H9 (cell line): Measurements from ENCODE around the gene KANSL1. TPM values are rescaled to one million over a fixed set of nuclear protein-coding genes. Genes with fewer than 3 reads are reported as not detected.

ENCODE experiments used
- DNase-seq: peaks from one replicate; pipeline ENCODE4 v3.0.0-alpha.2; 2017
- H2AFZ ChIP-seq: one replicate; pipeline ENCODE4 v1.6.1; 2013; ENCODE audit warnings: mild to moderate bottlenecking, low read length, control low read depth, moderate library complexity
- H2AK5ac ChIP-seq: 2 replicates; pipeline ENCODE4 v1.6.1; 2013; ENCODE audit warnings: low read length, control low read depth, mixed read lengths; ENCODE audit not compliant: insufficient read length
- H2BK120ac ChIP-seq: one replicate; pipeline ENCODE4 v1.6.1; 2013; ENCODE audit warnings: low read depth, mild to moderate bottlenecking, low read length, control low read depth, inconsistent platforms; ENCODE audit not compliant: poor library complexity, severe bottlenecking
- H2BK12ac ChIP-seq: 2 replicates; pipeline ENCODE4 v1.6.1; 2013; ENCODE audit warnings: low read length, control low read depth, mixed read lengths, low read depth; ENCODE audit not compliant: insufficient read length
- H2BK15ac ChIP-seq: 2 replicates; pipeline ENCODE4 v1.6.1; 2013; ENCODE audit warnings: low read depth, low read length, control low read depth
- H2BK20ac ChIP-seq: one replicate; pipeline ENCODE4 v1.6.1; 2013; ENCODE audit warnings: low read depth, mild to moderate bottlenecking, low read length, control low read depth, inconsistent platforms; ENCODE audit not compliant: poor library complexity, severe bottlenecking
- H2BK5ac ChIP-seq: 2 replicates; pipeline ENCODE4 v1.6.1; 2013; ENCODE audit warnings: low read length, control low read depth, mixed read lengths; ENCODE audit not compliant: insufficient read length
- H3K14ac ChIP-seq: 2 replicates; pipeline ENCODE4 v1.6.1; 2013; ENCODE audit warnings: low read length, control low read depth; ENCODE audit not compliant: insufficient read depth
- H3K18ac ChIP-seq: 2 replicates; pipeline ENCODE4 v1.6.1; 2013; ENCODE audit warnings: low read depth, mild to moderate bottlenecking, mixed read lengths, low read length, control low read depth; ENCODE audit not compliant: insufficient read length
- H3K23ac ChIP-seq: 2 replicates; pipeline ENCODE4 v1.6.1; 2013; ENCODE audit warnings: low read length, control low read depth, mixed read lengths, low read depth; ENCODE audit not compliant: insufficient read length
- H3K23me2 ChIP-seq: 2 replicates; pipeline ENCODE4 v1.6.1; 2013; ENCODE audit warnings: low read depth, mild to moderate bottlenecking, mixed read lengths, low read length, control low read depth; ENCODE audit not compliant: insufficient read length, poor library complexity, severe bottlenecking
- H3K27ac ChIP-seq: 2 replicates; pipeline ENCODE4 v1.5.1; 2013; ENCODE audit warnings: low read length, control low read depth, mixed read lengths, low read depth; ENCODE audit not compliant: insufficient read length
- H3K27me3 ChIP-seq: 2 replicates; pipeline ENCODE4 v1.6.1; 2013; ENCODE audit warnings: low read length, control low read depth, inconsistent platforms; ENCODE audit not compliant: insufficient read depth
- H3K4ac ChIP-seq: 2 replicates; pipeline ENCODE4 v1.6.1; 2013; ENCODE audit warnings: low read depth, mild to moderate bottlenecking, control low read depth, inconsistent platforms, low read length, moderate library complexity
- H3K4me1 ChIP-seq: 2 replicates; pipeline ENCODE4 v1.6.1; 2013; ENCODE audit warnings: low read length, control low read depth, inconsistent platforms; ENCODE audit not compliant: insufficient read depth
- H3K4me2 ChIP-seq: 2 replicates; pipeline ENCODE4 v1.6.1; 2013; ENCODE audit warnings: low read length, control low read depth, mixed read lengths; ENCODE audit not compliant: insufficient read length, insufficient read depth
- H3K56ac ChIP-seq: 2 replicates; pipeline ENCODE4 v1.6.1; 2013; ENCODE audit warnings: low read depth, mild to moderate bottlenecking, mixed read lengths, low read length, control low read depth; ENCODE audit not compliant: insufficient read length
- H3K79me1 ChIP-seq: 2 replicates; pipeline ENCODE4 v1.6.1; 2013; ENCODE audit warnings: low read depth, mild to moderate bottlenecking, moderate library complexity, low read length, control low read depth, inconsistent platforms; ENCODE audit not compliant: insufficient read depth, poor library complexity, severe bottlenecking
- H3K79me2 ChIP-seq: 2 replicates; pipeline ENCODE4 v1.6.1; 2013; ENCODE audit warnings: low read length, control low read depth, inconsistent platforms; ENCODE audit not compliant: insufficient read depth
- H3K9ac ChIP-seq: 2 replicates; pipeline ENCODE4 v1.6.1; 2013; ENCODE audit warnings: low read length, control low read depth, mixed read lengths; ENCODE audit not compliant: insufficient read length; ENCODE audit errors: extremely low read depth
- H3K9me3 ChIP-seq: one replicate; pipeline ENCODE4 v1.6.1; 2013; ENCODE audit warnings: low read depth, low read length, inconsistent platforms; ENCODE audit not compliant: control insufficient read depth
- H3T11ph ChIP-seq: one replicate; pipeline ENCODE4 v1.6.1; 2013; ENCODE audit warnings: mild to moderate bottlenecking, low read length, control low read depth, inconsistent platforms
- H4K20me1 ChIP-seq: one replicate; pipeline ENCODE4 v1.6.1; 2013; ENCODE audit not compliant: control insufficient read depth, insufficient read length, insufficient read depth
- H4K5ac ChIP-seq: 2 replicates; pipeline ENCODE4 v1.6.1; 2013; ENCODE audit warnings: low read depth, mild to moderate bottlenecking, mixed read lengths, low read length, control low read depth; ENCODE audit not compliant: insufficient read length
- H4K8ac ChIP-seq: replicated peaks from 2 replicates; pipeline ENCODE4 v1.6.1; 2013; ENCODE audit warnings: low read length, control low read depth, mixed read lengths, low read depth; ENCODE audit not compliant: insufficient read length
- H4K91ac ChIP-seq: 2 replicates; pipeline ENCODE4 v1.6.1; 2013; ENCODE audit warnings: low read depth, mild to moderate bottlenecking, moderate library complexity, mixed read lengths, low read length, control low read depth; ENCODE audit not compliant: insufficient read length
- H3K27ac Mint-ChIP-seq, 3 experiments: 2 replicates in 2 of 3; 3 replicates in 1 of 3; pipeline ENCODE4 v1.8.0; 2020 to 2021; ENCODE audit warnings: mixed read lengths in 3 of 3, mild to moderate bottlenecking in 1 of 3, moderate library complexity in 1 of 3
- H3K27me3 Mint-ChIP-seq: 2 replicates; pipeline ENCODE4 v1.8.0; 2021; ENCODE audit warnings: low read depth, mild to moderate bottlenecking, moderate library complexity, mixed read lengths
- H3K36me3 Mint-ChIP-seq, 3 experiments: 2 replicates in 2 of 3; 3 replicates in 1 of 3; pipeline ENCODE4 v1.8.0; 2020 to 2021; ENCODE audit warnings: low read depth in 3 of 3, mixed read lengths in 3 of 3; ENCODE audit not compliant: insufficient read depth in 1 of 3
- H3K4me1 Mint-ChIP-seq, 2 experiments: 2 replicates each; pipeline ENCODE4 v1.8.0; 2020; ENCODE audit warnings: mixed read lengths in 2 of 2
- H3K4me3 Mint-ChIP-seq, 2 experiments: 2 replicates in 1 of 2; 3 replicates in 1 of 2; pipeline ENCODE4 v1.8.0; 2020 to 2021; ENCODE audit warnings: mild to moderate bottlenecking in 2 of 2, mixed read lengths in 2 of 2, moderate library complexity in 1 of 2
- H3K9me3 Mint-ChIP-seq, 2 experiments: 2 replicates in 1 of 2; 3 replicates in 1 of 2; pipeline ENCODE4 v1.8.0; 2020; ENCODE audit warnings: mild to moderate bottlenecking in 2 of 2, mixed read lengths in 2 of 2, moderate library complexity in 1 of 2
- total RNA-seq: library from RNA; stranded (reverse); gene quantifications from 2 replicates; pipeline ENCODE4 v1.2.1, GENCODE V29; 2021
- TF ChIP-seq, protein P1 (sequence below): fragments of 200-600 bp; sonication (generic); conservative IDR thresholded peaks from 3 replicates; pipeline ENCODE4 v1.8.0; 2021; ENCODE audit warnings: antibody characterized with exemption, mild to moderate bottlenecking

Gene KANSL1
- total RNA-seq, 1 experiment from 2014 or later, result 114 TPM

GRCh38 chr17:46092991-46093390, 100.2 kb downstream of the KANSL1 start:
- Histone ChIP-seq H4K91ac (no peak overlapping the region), H3K4me2 (no peak overlapping the region), H4K5ac (no peak overlapping the region), H3K9ac (no peak overlapping the region), H3K23ac (no peak overlapping the region), H3K9me3 (no peaks in the 10 kb centered on the region), H3K18ac (no peak overlapping the region), H3K23me2 (no peaks in the 10 kb centered on the region), H3K56ac (no peak overlapping the region), H2BK20ac (no peak overlapping the region), H2BK12ac (no peak overlapping the region), H4K20me1 (no peaks in the 10 kb centered on the region), H2BK5ac (no peak overlapping the region), H2BK120ac (no peak overlapping the region), H3K27ac (no peak overlapping the region), H2BK15ac (no peak overlapping the region), H3K79me2 (peaks cover 16% of the 10 kb centered on the region; the same call in 1 of the 2 replicates), H3K79me1 (peaks cover 8% of the 10 kb centered on the region), H3K4me1 (no peaks in the 10 kb centered on the region), H3K14ac (no peak overlapping the region), H3T11ph (no peak overlapping the region), H2AFZ (no peak overlapping the region), H3K27me3 (no peaks in the 10 kb centered on the region), H2AK5ac (no peak overlapping the region), H4K8ac (no peak overlapping the region), H3K4ac (no peak overlapping the region)
- Mint-ChIP-seq H3K27ac (no peak overlapping the region), H3K27me3 (no peaks in the 10 kb centered on the region), H3K36me3 (peaks cover 11 to 34% (median 25%) of the 10 kb centered on the region in 3 experiments), H3K4me1 (peaks cover 0 to under 1% of the 10 kb centered on the region in 2 experiments; a peak in 2 of 4 replicates), H3K9me3 (no peaks in the 10 kb centered on the region), H3K4me3 (no peak overlapping the region)
- DNase-seq, result no peak
- TF ChIP-seq, protein P1, sequence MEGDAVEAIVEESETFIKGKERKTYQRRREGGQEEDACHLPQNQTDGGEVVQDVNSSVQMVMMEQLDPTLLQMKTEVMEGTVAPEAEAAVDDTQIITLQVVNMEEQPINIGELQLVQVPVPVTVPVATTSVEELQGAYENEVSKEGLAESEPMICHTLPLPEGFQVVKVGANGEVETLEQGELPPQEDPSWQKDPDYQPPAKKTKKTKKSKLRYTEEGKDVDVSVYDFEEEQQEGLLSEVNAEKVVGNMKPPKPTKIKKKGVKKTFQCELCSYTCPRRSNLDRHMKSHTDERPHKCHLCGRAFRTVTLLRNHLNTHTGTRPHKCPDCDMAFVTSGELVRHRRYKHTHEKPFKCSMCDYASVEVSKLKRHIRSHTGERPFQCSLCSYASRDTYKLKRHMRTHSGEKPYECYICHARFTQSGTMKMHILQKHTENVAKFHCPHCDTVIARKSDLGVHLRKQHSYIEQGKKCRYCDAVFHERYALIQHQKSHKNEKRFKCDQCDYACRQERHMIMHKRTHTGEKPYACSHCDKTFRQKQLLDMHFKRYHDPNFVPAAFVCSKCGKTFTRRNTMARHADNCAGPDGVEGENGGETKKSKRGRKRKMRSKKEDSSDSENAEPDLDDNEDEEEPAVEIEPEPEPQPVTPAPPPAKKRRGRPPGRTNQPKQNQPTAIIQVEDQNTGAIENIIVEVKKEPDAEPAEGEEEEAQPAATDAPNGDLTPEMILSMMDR, result no peak
